ENCODE results near the gene TTC24.
"Not testable (repeated sequence)": the region's sequence is repeated elsewhere in the genome, so short reads cannot be mapped to it uniquely, and the experiment has no call there.

TTC24 gene

GRCh38 chr1:156555715-156556114, 23.8 kb upstream of the TTC24 start:
- no peak for DNase-seq

- DNase-seq, result no peak
Observed at GRCh38 chr1:156556354-156556753, 23.2 kb upstream of the TTC24 start.

DNA sequence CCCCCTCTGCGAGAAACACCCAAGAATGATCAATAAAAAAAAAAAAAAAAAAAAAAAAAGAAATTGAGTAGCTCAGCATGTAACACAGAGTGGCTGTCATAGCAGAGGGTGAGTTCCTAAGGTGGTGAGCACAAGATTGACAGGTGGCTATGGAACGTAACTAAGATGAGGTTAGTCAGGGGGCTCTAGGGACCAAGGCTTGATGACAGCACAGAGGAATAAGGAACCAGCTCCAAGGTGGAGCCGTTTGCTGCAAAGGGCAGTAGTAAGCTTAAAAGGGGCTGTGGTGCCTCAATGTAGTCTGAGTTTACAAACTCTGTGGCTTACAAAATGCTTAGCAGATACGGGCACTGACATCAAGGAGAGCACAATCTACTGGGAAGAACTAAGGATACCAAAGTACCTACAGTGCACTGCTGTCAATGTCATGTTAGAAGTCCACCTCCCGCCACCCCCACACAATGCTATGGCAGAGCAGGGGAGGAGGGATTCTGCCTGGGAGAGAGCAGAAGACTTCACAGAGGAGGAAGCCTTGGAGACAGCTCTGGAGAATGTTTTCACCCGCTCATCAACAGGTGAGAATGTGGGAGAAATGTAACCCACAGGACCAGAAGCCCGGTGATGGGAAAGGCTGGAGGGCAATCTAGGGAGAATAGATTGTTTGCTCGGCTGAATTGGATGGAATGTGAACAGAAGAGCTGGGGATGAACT, 20.3 kb upstream of the TTC24 start:
- DNase-seq, result no peak

DNA sequence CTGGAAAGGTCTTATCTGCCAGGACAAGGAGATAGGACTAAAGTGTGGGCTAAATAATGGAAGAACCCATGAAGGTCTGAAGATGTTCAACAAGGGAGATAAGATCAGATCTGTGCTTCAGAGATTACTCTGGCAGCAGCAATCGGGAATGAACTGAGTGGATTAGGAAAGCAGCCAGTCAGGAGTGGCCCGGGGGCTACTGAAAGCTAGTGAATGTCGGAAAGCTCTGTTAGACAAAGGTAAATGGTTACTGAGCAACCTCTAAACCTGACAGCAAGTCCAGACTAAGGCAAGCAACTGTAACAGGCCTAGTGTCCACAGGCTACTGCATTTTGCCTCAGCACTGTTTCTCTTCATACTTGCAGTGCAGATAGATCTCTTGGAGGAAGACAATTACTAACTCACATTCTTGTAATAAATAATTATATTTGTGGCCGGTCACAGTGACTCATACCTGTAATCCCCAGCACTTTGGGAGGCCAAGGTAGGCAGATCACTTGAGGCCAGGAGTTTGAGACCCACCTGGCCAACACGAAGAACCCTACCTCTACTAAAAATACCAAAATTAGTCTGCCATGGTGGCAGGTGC, 19.6 kb upstream of the TTC24 start:
- no peak for DNase-seq

- no peak for DNase-seq
Observed at GRCh38 chr1:156560585-156561163, 18.8 kb upstream of the TTC24 start.

DNA sequence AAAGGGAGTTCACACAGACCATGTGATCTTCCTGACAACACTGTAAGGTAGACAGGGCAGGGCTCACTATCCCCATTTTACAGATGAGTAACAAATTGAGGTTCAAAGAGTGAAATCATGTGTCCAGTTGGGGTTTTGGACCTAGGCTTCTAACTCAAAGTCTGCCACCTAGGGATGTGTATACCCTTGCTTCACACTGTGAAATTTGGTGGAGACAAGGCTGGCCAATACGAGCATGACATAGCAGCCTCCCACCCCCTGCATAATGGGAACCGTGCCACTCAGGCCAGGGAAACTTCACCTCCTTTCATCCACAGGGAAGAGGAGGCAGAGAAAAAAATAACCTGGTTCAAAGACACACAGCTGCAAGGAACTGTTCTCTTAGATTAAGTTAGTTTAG, 14.0 kb upstream of the TTC24 start:
- DNase-seq, result no peak

GRCh38 chr1:156566436-156566835, 13.1 kb upstream of the TTC24 start:
- no peak for DNase-seq

- no peak for DNase-seq
Observed at GRCh38 chr1:156571261-156571852, 8.2 kb upstream of the TTC24 start.

DNA sequence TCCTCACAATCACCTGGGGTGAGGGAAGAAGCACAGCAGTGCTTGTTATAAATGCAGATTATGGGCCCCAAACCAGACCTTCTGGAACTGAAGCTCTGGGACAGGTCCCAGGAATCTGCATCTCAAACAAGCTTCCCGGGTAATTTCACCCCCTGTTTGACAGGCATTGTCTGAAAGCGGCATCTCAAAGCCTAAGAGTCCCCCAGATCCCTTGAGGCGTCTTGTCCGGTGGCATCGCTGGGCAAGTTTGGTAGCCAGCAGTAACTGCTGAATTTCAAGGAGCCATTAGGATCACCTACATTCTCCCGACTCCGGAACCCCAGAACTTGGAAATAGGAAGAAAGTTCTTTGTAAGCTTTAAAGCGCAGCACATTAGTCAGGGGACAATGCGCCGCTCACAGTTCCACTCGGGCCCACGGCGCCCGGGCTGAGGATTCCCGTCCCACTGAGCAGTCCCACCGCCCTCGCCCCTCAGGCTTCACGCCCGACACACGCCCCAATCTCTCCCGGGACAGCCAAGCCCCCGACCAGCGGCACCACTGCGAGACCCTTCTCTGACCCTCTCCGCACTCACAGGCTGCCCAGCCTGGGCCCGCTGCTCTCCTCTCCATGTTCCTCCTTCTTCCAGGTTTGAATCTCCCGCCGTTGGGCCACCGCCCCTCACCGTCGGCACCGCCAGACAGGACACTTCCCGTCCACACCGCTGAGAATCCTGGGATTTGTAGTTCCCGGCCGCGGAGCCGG, 7.4 kb upstream of the TTC24 start, which contains the start of gene IQGAP3:
TSS of gene IQGAP3 (minus strand) at position 647 of the 744 bp plus-strand sequence. CDS start at position 611, 36 bp downstream.
- peak; percentile 49 for DNase-seq

- DNase-seq, result no peak
Observed at GRCh38 chr1:156572663-156573018, 6.9 kb upstream of the TTC24 start.

- DNase-seq, result no peak
Observed at GRCh38 chr1:156574039-156574633, 5.4 kb upstream of the TTC24 start.

DNA sequence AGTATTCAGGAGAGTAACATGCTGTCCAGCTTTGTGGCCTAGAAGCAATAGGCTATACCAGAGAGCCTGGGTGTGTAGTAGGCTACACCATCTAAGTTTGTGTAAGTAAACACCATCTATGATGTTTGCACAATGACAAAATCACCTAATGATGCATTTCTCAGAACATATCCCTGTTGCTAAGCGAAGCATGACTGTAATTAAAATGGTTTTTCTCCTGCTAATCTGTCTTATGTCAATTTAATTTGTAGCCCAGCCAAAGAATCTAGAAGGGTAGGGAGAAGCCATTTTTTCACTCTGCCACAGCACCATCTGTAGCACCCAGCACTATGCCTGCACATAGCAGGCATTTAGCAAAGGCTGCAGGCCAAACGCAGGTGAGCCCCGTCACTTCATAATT, 2.0 kb upstream of the TTC24 start:
- DNase-seq, result no peak

- DNase-seq, result no peak
Observed at GRCh38 chr1:156578055-156578454, 1.5 kb upstream of the TTC24 start.

- DNase-seq, result no peak
Observed at GRCh38 chr1:156581661-156582387, 2.3 kb downstream of the TTC24 start.

GRCh38 chr1:156582388-156583017, 3.0 kb downstream of the TTC24 start:
- DNase-seq, result no peak

- peak; percentile 49 for DNase-seq
Observed at GRCh38 chr1:156583821-156584622, 4.5 kb downstream of the TTC24 start.

DNA sequence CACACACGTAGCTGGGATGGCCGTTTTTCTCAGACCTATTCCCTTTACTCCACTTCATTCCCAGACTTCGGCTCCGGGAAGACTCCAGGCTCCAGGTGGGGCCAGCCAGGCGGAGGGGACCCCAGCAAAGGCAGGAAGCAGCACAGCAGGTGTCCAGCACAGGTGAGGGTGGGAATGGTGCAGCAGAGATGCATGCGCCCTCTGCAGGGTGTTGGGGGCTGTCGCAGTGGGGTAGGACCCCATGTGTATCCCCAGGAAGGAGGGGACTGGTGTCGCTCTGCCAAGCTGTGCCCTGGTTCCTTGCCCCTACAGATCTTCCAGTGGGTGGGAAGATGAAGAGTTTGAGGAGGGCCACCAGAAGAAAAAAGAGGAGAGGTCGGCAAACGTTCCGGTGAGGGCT, 5.3 kb downstream of the TTC24 start:
- no peak for DNase-seq

DNA sequence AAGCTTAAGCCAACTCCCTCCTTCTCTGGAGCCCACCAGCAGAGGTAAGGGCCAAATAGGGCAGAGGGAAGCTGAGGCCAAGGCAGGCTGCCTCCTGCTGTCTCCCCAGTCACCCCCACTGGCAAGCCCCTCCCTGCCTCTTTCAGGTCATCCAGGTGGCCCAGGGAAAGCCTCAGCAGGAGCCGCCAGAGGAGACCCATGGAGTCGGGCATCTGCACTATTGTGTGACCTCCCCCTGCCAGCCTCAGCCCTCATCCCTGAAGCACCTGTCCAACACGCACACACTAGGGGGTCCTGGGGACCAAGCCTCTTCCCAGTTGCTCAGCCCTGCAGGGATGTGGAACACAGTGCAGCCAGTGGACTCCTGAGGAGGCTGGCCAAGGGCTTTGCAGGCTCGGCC, 6.8 kb downstream of the TTC24 start:
- DNase-seq, result no peak

DNA sequence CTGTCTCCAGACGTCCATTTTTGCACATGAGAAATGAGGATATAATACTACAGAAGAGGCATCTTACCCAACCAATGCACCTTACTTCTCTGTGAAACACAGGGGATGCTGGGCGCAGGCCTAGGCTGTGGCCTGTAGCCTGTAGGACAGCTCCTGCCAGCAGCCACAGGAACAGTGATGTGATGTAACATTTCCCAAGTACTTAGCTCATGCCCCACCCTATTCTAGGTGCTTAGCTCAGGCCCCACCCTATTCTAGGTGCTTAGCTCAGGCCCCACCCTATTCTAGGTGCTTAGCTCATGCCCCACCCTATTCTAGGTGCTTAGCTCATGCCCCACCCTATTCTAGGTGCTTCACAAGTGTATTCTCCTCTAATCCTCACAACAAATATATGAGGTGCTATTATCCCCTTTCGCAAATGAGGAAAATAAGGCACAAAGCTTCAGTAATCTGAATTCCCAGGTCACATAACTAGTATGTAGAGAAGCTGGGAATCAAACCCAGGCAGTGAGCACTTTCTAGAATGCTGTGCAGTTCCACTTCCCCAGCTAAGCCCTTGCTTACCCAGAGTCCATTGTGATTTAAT, 7.5 kb downstream of the TTC24 start:
- no peak for DNase-seq

GRCh38 chr1:156587927-156588326, 8.4 kb downstream of the TTC24 start:
- DNase-seq, result not testable (repeated sequence)
